K562 (cell line): ENCODE data around the gene CLK3. TPM values are rescaled to one million over a fixed set of nuclear protein-coding genes. Genes with fewer than 3 reads are reported as not detected.

ENCODE experiments used
- ATAC-seq: fragments of 200-7000 bp; cut with Tn5 transposase; 3 replicates; pipeline ENCODE4 v1.9.1; 2020; ENCODE audit warnings: moderate library complexity
- BruUV-seq: library from RNA; stranded (reverse); fragments of 400-500 nt; replicated peaks from 2 replicates; lab custom pipeline; 2021; lab: Mats Ljungman, UMichigan
- CTCF ChIA-PET: fragments of 300-600 bp; formaldehyde crosslinking; extraction: SDS; loops from one replicate; lab custom pipeline; 2021; ENCODE audit warnings: low intra/inter-chr PET ratio; lab: Yijun Ruan, JAX
- POLR2A ChIA-PET: fragments of 300-600, 350-650 bp; sonication (Branson Sonifier 250); formaldehyde crosslinking; extraction: SDS; loops from one replicate; lab custom pipeline; 2021; ENCODE audit warnings: antibody characterized with exemption, inconsistent platforms; lab: Yijun Ruan, JAX
- DNase-seq, 4 experiments: peaks; one replicate each; pipeline versions ENCODE4 v3.0.0 to v3.0.0-alpha.2; 2011 to 2018; ENCODE audit warnings: low spot score in 3 of 4, mixed read lengths in 3 of 4; ENCODE audit errors: extremely low read depth in 1 of 4
- FAIRE-seq: peaks from 2 replicates; lab custom pipeline; 2011; peaks lifted over from hg19 to GRCh38; lab: Jason Lieb, UNC
- H2AFZ ChIP-seq: 2 replicates; pipeline ENCODE4 v1.6.0; 2011; ENCODE audit warnings: low read depth, low read length, control low read depth, inconsistent platforms
- H3K27ac ChIP-seq: fragments of 200-600 bp; 3 replicates; pipeline ENCODE4 v1.8.0; 2011; ENCODE audit warnings: low read depth, mild to moderate bottlenecking, control low read depth, inconsistent platforms, low read length, moderate library complexity, mixed read lengths; ENCODE audit errors: extremely low read depth
- H3K27me3 ChIP-seq, 2 experiments: fragments of 300-600 bp in 1 of 2; 2 replicates in 1 of 2; 3 replicates in 1 of 2; pipeline versions ENCODE4 v1.6.0 to v1.8.0; 2011; ENCODE audit warnings: inconsistent platforms in 2 of 2, low read length in 2 of 2, mild to moderate bottlenecking in 1 of 2, mixed read lengths in 1 of 2, moderate library complexity in 1 of 2; ENCODE audit not compliant: control insufficient read depth in 2 of 2, insufficient read depth in 2 of 2
- H3K36me3 ChIP-seq: fragments of 300-600 bp; 3 replicates; pipeline ENCODE4 v1.8.0; 2011; ENCODE audit warnings: mild to moderate bottlenecking, low read length, inconsistent platforms; ENCODE audit not compliant: control insufficient read depth, insufficient read depth
- H3K4me1 ChIP-seq, 2 experiments: fragments of 200-600 bp in 1 of 2; replicated peaks in 1 of 2; 2 replicates in 1 of 2; 3 replicates in 1 of 2; pipeline versions ENCODE4 v1.5.1 to v1.8.0; 2011; ENCODE audit warnings: inconsistent platforms in 2 of 2, low read length in 2 of 2, mild to moderate bottlenecking in 1 of 2, mixed read lengths in 1 of 2, moderate library complexity in 1 of 2; ENCODE audit not compliant: control insufficient read depth in 2 of 2, insufficient read depth in 2 of 2
- H3K4me2 ChIP-seq: 2 replicates; pipeline ENCODE4 v1.6.1; 2011; ENCODE audit warnings: low read length, control low read depth, inconsistent platforms, mixed read lengths; ENCODE audit not compliant: insufficient read depth
- H3K4me3 ChIP-seq: fragments of 200-600 bp; sonication (generic), shearing (Covaris generic); 2 replicates; pipeline ENCODE4 v1.5.1; 2016; ENCODE audit warnings: control low read depth, inconsistent platforms
- H3K79me2 ChIP-seq: fragments of 200-600 bp; 3 replicates; pipeline ENCODE4 v1.8.0; 2011; ENCODE audit warnings: low read length, inconsistent platforms; ENCODE audit not compliant: control insufficient read depth, insufficient read depth
- H3K9ac ChIP-seq, 2 experiments: 2 replicates each; pipeline versions ENCODE4 v1.6.0 to v1.6.1; 2011; ENCODE audit warnings: low read depth in 2 of 2, low read length in 2 of 2, control low read depth in 1 of 2, inconsistent platforms in 1 of 2, mild to moderate bottlenecking in 1 of 2, mixed read lengths in 1 of 2; ENCODE audit not compliant: insufficient read depth in 1 of 2
- H3K9me1 ChIP-seq: one replicate; pipeline ENCODE4 v1.6.0; 2011; ENCODE audit warnings: inconsistent platforms, mild to moderate bottlenecking, low read length, moderate library complexity; ENCODE audit not compliant: control insufficient read depth, insufficient read depth
- H3K9me3 ChIP-seq: replicated peaks from 2 replicates; pipeline ENCODE4 v1.5.1; 2011; ENCODE audit warnings: low read depth, low read length, inconsistent platforms; ENCODE audit not compliant: control insufficient read depth, insufficient read depth
- H4K20me1 ChIP-seq: replicated peaks from 2 replicates; pipeline ENCODE4 v1.6.1; 2011; ENCODE audit warnings: low read length, inconsistent platforms, mixed read lengths; ENCODE audit not compliant: control insufficient read depth, insufficient read depth
- CHD4 ChIP-seq: fragments of 200-600 bp; sonication (generic); IDR thresholded peaks from 3 replicates; pipeline ENCODE4 v1.6.1; 2012; ENCODE audit warnings: low read depth, mild to moderate bottlenecking, mixed read lengths, low read length, inconsistent platforms; ENCODE audit not compliant: insufficient read depth, insufficient replicate concordance, poor library complexity, severe bottlenecking
- GABPA ChIP-seq: fragments of 200-800 bp; sonication (Bioruptor generic); conservative IDR thresholded peaks from 2 replicates; pipeline ENCODE4 v1.6.1; 2016; ENCODE audit warnings: low read depth, missing genetic modification characterization, missing compliant biosample characterization
- HDAC8 ChIP-seq: fragments of 450-650 bp; IDR thresholded peaks from 2 replicates; pipeline ENCODE4 v1.6.1; 2016; ENCODE audit warnings: mild to moderate bottlenecking, missing genetic modification characterization, moderate library complexity, missing compliant biosample characterization
- HNRNPK ChIP-seq: fragments of 200-400 bp; formaldehyde crosslinking; IDR thresholded peaks from one replicate; pipeline ENCODE4 v1.6.1; 2018; ENCODE audit warnings: mild to moderate bottlenecking, low read depth, low read length; ENCODE audit not compliant: poor library complexity, severe bottlenecking
- JUND ChIP-seq, 2 experiments: IDR thresholded peaks; 2 replicates in 1 of 2; 3 replicates in 1 of 2; pipeline ENCODE4 v1.6.1; 2011; ENCODE audit warnings: borderline replicate concordance in 2 of 2, low read depth in 2 of 2, low read length in 2 of 2, improper control_type of control experiment in 1 of 2, missing biosample characterization in 1 of 2, missing genetic modification characterization in 1 of 2, missing genetic modification reagents in 1 of 2
- MECOM ChIP-seq: fragments of 250-450 bp; sonication (Bioruptor Pico); IDR thresholded peaks from 2 replicates; pipeline ENCODE4 v1.8.0; 2022; ENCODE audit warnings: inconsistent platforms
- NR3C1 ChIP-seq: sonication (generic); formaldehyde crosslinking; IDR thresholded peaks from 2 replicates; pipeline ENCODE4 v1.8.1; 2022; ENCODE audit warnings: missing genetic modification reagents
- PML ChIP-seq: IDR thresholded peaks from 2 replicates; pipeline ENCODE4 v1.6.1; 2012; ENCODE audit warnings: low read length, inconsistent platforms
- PTTG1 ChIP-seq: fragments of 450-650 bp; IDR thresholded peaks from 2 replicates; pipeline ENCODE4 v1.6.1; 2016; ENCODE audit warnings: low read depth, mild to moderate bottlenecking, missing genetic modification characterization, missing compliant biosample characterization
- TRIM28 ChIP-seq: fragments of 450-650 bp; IDR thresholded peaks from 2 replicates; pipeline ENCODE4 v1.6.1; 2017
- WHSC1 ChIP-seq: IDR thresholded peaks from one replicate; pipeline ENCODE4 v1.6.1; 2012; ENCODE audit warnings: low read length, control low read depth, inconsistent platforms
- XRCC4 ChIP-seq: IDR thresholded peaks from one replicate; pipeline ENCODE4 v1.6.1; 2011; ENCODE audit not compliant: insufficient read depth, insufficient read length; ENCODE audit errors: extremely low read depth
- ZNF121 ChIP-seq: sonication (generic); formaldehyde crosslinking; conservative IDR thresholded peaks from 2 replicates; pipeline ENCODE4 v1.8.0; 2022; ENCODE audit warnings: missing genetic modification reagents
- WGBS: fragments of 100-300 bp; shearing (Covaris generic); methylation state at CpG from one replicate; pipeline ENCODE4 v1.1.6; 2016; ENCODE audit warnings: low coverage, mixed read lengths; ENCODE audit not compliant: insufficient coverage; ENCODE audit errors: missing lambda C conversion rate; 5-methylcytosine and 5-hydroxymethylcytosine counted together
- in situ Hi-C: fragments of 300-500 bp; cut with MboI; formaldehyde crosslinking; loops from 4 replicates; pipeline ENCODE4 v1.15.0; 2018; ENCODE audit warnings: inconsistent platforms, mixed read lengths
- intact Hi-C: fragments of 100-400 bp; cut with micrococcal nuclease; formaldehyde crosslinking; loops from 2 replicates; pipeline ENCODE4 v1.14.2; 2022
- polyA plus RNA-seq, 8 experiments: library from polyadenylated mRNA; depleted of rRNA in 4 of 8; stranded (reverse) in 5 of 8; unstranded in 3 of 8; fragments of >200 nt; fragmentation: Nextera tagmentation in 2 of 8; fragmentation: Illumina TruSeq in 1 of 8; extraction: Ambion mirVana in 2 of 8; extraction: Trizol in 1 of 8; gene quantifications; 2 replicates each; pipeline versions ENCODE4 v1.2.1 to v1.2.3, GENCODE V29; 2011 to 2014; ENCODE audit warnings: inconsistent platforms in 1 of 8, missing spikeins in 1 of 8
- total RNA-seq, 7 experiments: library from RNA; depleted of rRNA in 6 of 7; stranded (reverse); fragments of >200 nt in 6 of 7; fragmentation: Illumina TruSeq in 2 of 7; extraction: Trizol in 2 of 7; gene quantifications; 2 replicates each; pipeline versions ENCODE4 v1.2.1 to v1.2.3, GENCODE V29; 2011 to 2021; ENCODE audit warnings: low replicate concordance in 1 of 7
- TF ChIP-seq, protein P1 (sequence below): fragments of 150-350 bp; IDR thresholded peaks from 2 replicates; pipeline ENCODE4 v1.6.1; 2014; ENCODE audit warnings: low read depth, mild to moderate bottlenecking, low read length, borderline replicate concordance
- TF ChIP-seq, protein P2 (sequence below): sonication (generic); formaldehyde crosslinking; IDR thresholded peaks from 2 replicates; pipeline ENCODE4 v1.8.0; 2022; ENCODE audit warnings: missing genetic modification reagents, mild to moderate bottlenecking, borderline replicate concordance

CLK3 gene
- total and polyA plus RNA-seq, 9 of the 15 experiments (the other 6 are each of a cell fraction or from before 2014, with no cell fraction given) = 1.2 to 95.2 (median 51.7) TPM

- TF ChIP-seq HNRNPK (no peak), PML (no peak), XRCC4 (no peak), JUND (IDR thresholded peaks at IDR 0.05; ENCODE audit: borderline replicate concordance, low read depth, low read length) (no peak), JUND (tag; IDR thresholded peaks at IDR 0.05; ENCODE audit: borderline replicate concordance, low read depth, low read length) (no peak), PTTG1 (tag) (no peak)
- TF ChIP-seq, all 486 proteins: peak for 0
Measured at GRCh38 chr15:74631408-74631807, 15.8 kb downstream of the CLK3 start (continued).

GRCh38 chr15:74631935-74632560, 16.4 kb downstream of the CLK3 start:
- CTCF ChIA-PET = interaction anchor here (0.6 to 2.2 kb wide), 8 partner anchors 9 to 1030 kb away, joined by 3 to 32 read pairs (median 4); no protein-coding TSS in a partner anchor
- Histone ChIP-seq H3K9me1 (peaks cover 9% of the 10 kb centered on the region), H2AFZ (no peak overlapping the region), H3K36me3 (peaks cover 94% of the 10 kb centered on the region), H3K4me1 (no peaks in the 10 kb centered on the region; a peak in 1 of 5 replicates), H3K27ac (no peak overlapping the region), H3K9me3 (no peaks in the 10 kb centered on the region), H3K4me3 (no peak overlapping the region), H4K20me1 (peaks cover 33% of the 10 kb centered on the region), H3K4me2 (no peak overlapping the region), H3K79me2 (no peaks in the 10 kb centered on the region), H3K27me3 (no peaks in the 10 kb centered on the region), H3K9ac (no peak overlapping the region)
- WGBS = 72% methylated on average over 8 of the region's 8 CpGs
- in situ Hi-C loops (no loop called here), intact Hi-C loops (loop anchor here (1.0 kb wide), 1 partner anchor 257 kb away; no protein-coding TSS in a partner anchor)
- no TSS peak for BruUV-seq
- DNase-seq = peak; percentile 72 to 82 (median 78)
- POLR2A ChIA-PET = interaction anchor here (0.7 to 3.8 kb wide), 6 partner anchors 9 to 297 kb away, joined by 3 to 16 read pairs (median 6); no protein-coding TSS in a partner anchor
- FAIRE-seq = peak; percentile 88
- peak; percentile 87 for ATAC-seq
- TF ChIP-seq CHD4 (no peak), WHSC1 (no peak), GABPA (tag) (no peak), TRIM28 (no peak), NR3C1 (CRISPR knock-in tag) (no peak), HDAC8 (tag) (no peak), ZNF121 (no peak), MECOM (CRISPR knock-in tag) (no peak)
- TF ChIP-seq, protein P1, sequence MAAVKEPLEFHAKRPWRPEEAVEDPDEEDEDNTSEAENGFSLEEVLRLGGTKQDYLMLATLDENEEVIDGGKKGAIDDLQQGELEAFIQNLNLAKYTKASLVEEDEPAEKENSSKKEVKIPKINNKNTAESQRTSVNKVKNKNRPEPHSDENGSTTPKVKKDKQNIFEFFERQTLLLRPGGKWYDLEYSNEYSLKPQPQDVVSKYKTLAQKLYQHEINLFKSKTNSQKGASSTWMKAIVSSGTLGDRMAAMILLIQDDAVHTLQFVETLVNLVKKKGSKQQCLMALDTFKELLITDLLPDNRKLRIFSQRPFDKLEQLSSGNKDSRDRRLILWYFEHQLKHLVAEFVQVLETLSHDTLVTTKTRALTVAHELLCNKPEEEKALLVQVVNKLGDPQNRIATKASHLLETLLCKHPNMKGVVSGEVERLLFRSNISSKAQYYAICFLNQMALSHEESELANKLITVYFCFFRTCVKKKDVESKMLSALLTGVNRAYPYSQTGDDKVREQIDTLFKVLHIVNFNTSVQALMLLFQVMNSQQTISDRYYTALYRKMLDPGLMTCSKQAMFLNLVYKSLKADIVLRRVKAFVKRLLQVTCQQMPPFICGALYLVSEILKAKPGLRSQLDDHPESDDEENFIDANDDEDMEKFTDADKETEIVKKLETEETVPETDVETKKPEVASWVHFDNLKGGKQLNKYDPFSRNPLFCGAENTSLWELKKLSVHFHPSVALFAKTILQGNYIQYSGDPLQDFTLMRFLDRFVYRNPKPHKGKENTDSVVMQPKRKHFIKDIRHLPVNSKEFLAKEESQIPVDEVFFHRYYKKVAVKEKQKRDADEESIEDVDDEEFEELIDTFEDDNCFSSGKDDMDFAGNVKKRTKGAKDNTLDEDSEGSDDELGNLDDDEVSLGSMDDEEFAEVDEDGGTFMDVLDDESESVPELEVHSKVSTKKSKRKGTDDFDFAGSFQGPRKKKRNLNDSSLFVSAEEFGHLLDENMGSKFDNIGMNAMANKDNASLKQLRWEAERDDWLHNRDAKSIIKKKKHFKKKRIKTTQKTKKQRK = no peak
- TF ChIP-seq, protein P2, sequence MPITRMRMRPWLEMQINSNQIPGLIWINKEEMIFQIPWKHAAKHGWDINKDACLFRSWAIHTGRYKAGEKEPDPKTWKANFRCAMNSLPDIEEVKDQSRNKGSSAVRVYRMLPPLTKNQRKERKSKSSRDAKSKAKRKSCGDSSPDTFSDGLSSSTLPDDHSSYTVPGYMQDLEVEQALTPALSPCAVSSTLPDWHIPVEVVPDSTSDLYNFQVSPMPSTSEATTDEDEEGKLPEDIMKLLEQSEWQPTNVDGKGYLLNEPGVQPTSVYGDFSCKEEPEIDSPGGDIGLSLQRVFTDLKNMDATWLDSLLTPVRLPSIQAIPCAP (CRISPR knock-in tag) = no peak
